Uterus (tissue), 2 donors: ENCODE results near the gene RSPH1.

ENCODE experiments used
- POLR2A ChIP-seq, 2 donors: fragments of 450-650 bp; IDR thresholded peaks; one replicate each; pipeline ENCODE4 v1.6.1; 2016; ENCODE audit warnings: antibody characterized with exemption in 2 of 2, mild to moderate bottlenecking in 1 of 2, moderate library complexity in 1 of 2
- TF ChIP-seq, protein P1 (sequence below), 4 experiments: fragments of 200-600 bp in 2 of 4; fragments of 450-650 bp in 2 of 4; sonication (generic) in 2 of 4; IDR thresholded peaks; one replicate each; pipeline ENCODE4 v1.5.1; 2016 to 2019; ENCODE audit warnings: antibody characterized with exemption in 4 of 4, mild to moderate bottlenecking in 2 of 4, moderate library complexity in 1 of 4

- TF ChIP-seq, protein P1, sequence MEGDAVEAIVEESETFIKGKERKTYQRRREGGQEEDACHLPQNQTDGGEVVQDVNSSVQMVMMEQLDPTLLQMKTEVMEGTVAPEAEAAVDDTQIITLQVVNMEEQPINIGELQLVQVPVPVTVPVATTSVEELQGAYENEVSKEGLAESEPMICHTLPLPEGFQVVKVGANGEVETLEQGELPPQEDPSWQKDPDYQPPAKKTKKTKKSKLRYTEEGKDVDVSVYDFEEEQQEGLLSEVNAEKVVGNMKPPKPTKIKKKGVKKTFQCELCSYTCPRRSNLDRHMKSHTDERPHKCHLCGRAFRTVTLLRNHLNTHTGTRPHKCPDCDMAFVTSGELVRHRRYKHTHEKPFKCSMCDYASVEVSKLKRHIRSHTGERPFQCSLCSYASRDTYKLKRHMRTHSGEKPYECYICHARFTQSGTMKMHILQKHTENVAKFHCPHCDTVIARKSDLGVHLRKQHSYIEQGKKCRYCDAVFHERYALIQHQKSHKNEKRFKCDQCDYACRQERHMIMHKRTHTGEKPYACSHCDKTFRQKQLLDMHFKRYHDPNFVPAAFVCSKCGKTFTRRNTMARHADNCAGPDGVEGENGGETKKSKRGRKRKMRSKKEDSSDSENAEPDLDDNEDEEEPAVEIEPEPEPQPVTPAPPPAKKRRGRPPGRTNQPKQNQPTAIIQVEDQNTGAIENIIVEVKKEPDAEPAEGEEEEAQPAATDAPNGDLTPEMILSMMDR (IDR thresholded peaks at IDR 0.05): no peak
- no peak for TF ChIP-seq POLR2A (IDR thresholded peaks at IDR 0.05)
Observed at GRCh38 chr21:42530167-42530518, 34.1 kb upstream of the RSPH1 start.
